B cell (primary cell): ENCODE measurements around the gene TRPM8. TPM values are rescaled to one million over a fixed set of nuclear protein-coding genes. Genes with fewer than 3 reads are reported as not detected.

Source experiments
- ATAC-seq: fragments of 200-7000 bp; cut with Tn5 transposase; one replicate; pipeline ENCODE4 v1.10.0; 2021; ENCODE audit warnings: low read depth, mild to moderate bottlenecking, moderate number of reproducible peaks, moderate library complexity
- CTCF ChIA-PET: fragments of 350-600 bp; sonication (Branson Sonifier 250); formaldehyde crosslinking; loops from one replicate; lab custom pipeline; 2021; ENCODE audit warnings: antibody characterized with exemption, inconsistent platforms; lab: Charles Lee
- POLR2A ChIA-PET: fragments of 350-600 bp; sonication (Branson Sonifier 250); formaldehyde crosslinking; loops from one replicate; lab custom pipeline; 2021; ENCODE audit warnings: antibody characterized with exemption; lab: Charles Lee
- DNase-seq: peaks from one replicate; pipeline ENCODE4 v3.0.0; 2013
- H2AFZ ChIP-seq: 2 replicates; pipeline ENCODE4 v1.6.1; 2012; ENCODE audit warnings: mild to moderate bottlenecking, low read depth, low read length; ENCODE audit not compliant: insufficient read depth, poor library complexity, severe bottlenecking
- H3K27ac ChIP-seq, 2 donors: 1 replicate in 1 of 2; 2 replicates in 1 of 2; pipeline ENCODE4 v1.5.1; 2012 to 2013; ENCODE audit warnings: low read length in 2 of 2, mild to moderate bottlenecking in 2 of 2, moderate library complexity in 1 of 2
- H3K27me3 ChIP-seq, 4 experiments: fragments of 200-600 bp in 1 of 4; sonication (generic) in 1 of 4; replicated peaks in 1 of 4; 1 replicate in 2 of 4; 2 replicates in 2 of 4; pipeline versions ENCODE4 v1.6.1 to v1.7.0; 2013 to 2016; ENCODE audit warnings: low read length in 3 of 4, mild to moderate bottlenecking in 2 of 4, mixed read lengths in 1 of 4, moderate library complexity in 1 of 4; ENCODE audit not compliant: insufficient read depth in 4 of 4, control insufficient read depth in 3 of 4; ENCODE audit errors: control extremely low read depth in 1 of 4
- H3K36me3 ChIP-seq, 2 experiments: replicated peaks in 1 of 2; 1 replicate in 1 of 2; 2 replicates in 1 of 2; pipeline versions ENCODE4 v1.6.1 to v1.7.1; 2013; ENCODE audit warnings: low read length in 1 of 2; ENCODE audit not compliant: insufficient read depth in 2 of 2, control insufficient read depth in 1 of 2; ENCODE audit errors: control extremely low read depth in 1 of 2, extremely low read depth in 1 of 2
- H3K4me1 ChIP-seq, 2 donors: fragments of 200-600 bp in 1 of 2; sonication (generic) in 1 of 2; 1 replicate in 1 of 2; 2 replicates in 1 of 2; pipeline versions ENCODE4 v1.5.1 to v1.6.1; 2013 to 2017; ENCODE audit warnings: low read length in 2 of 2; ENCODE audit not compliant: control insufficient read depth in 2 of 2, insufficient read depth in 2 of 2
- H3K4me2 ChIP-seq: replicated peaks from 2 replicates; pipeline ENCODE3; 2012; ENCODE audit warnings: mild to moderate bottlenecking, low read depth, low read length; ENCODE audit not compliant: poor library complexity, severe bottlenecking
- H3K4me3 ChIP-seq, 5 experiments: fragments of 200-600 bp in 1 of 5; sonication (generic) in 1 of 5; 1 replicate in 3 of 5; 2 replicates in 2 of 5; pipeline versions ENCODE4 v1.5.1 to v1.7.0; 2011 to 2016; ENCODE audit warnings: low read length in 4 of 5, mild to moderate bottlenecking in 4 of 5, low read depth in 2 of 5, control low read depth in 1 of 5, moderate library complexity in 1 of 5; ENCODE audit not compliant: insufficient read depth in 1 of 5; ENCODE audit errors: control extremely low read depth in 1 of 5, extremely low read depth in 1 of 5
- H3K79me2 ChIP-seq: fragments of 200-600 bp; sonication (generic); one replicate; pipeline ENCODE4 v1.6.0; 2016; ENCODE audit warnings: low read length; ENCODE audit not compliant: control insufficient read depth, insufficient read depth
- H3K9ac ChIP-seq: fragments of 200-600 bp; sonication (generic); 2 replicates; pipeline ENCODE4 v1.6.1; 2017; ENCODE audit warnings: mild to moderate bottlenecking, low read length, moderate library complexity
- H3K9me3 ChIP-seq, 3 donors: one replicate each; pipeline versions ENCODE4 v1.6.1 to v1.7.1; 2013; ENCODE audit warnings: low read length in 2 of 3; ENCODE audit not compliant: control insufficient read depth in 2 of 3, insufficient read depth in 1 of 3; ENCODE audit errors: control extremely low read depth in 1 of 3
- H4K20me1 ChIP-seq: 2 replicates; pipeline ENCODE4 v1.6.0; 2012; ENCODE audit warnings: mild to moderate bottlenecking, low read length; ENCODE audit not compliant: insufficient read depth, control insufficient read depth, poor library complexity, severe bottlenecking
- H3K27ac Mint-ChIP-seq: one replicate; pipeline ENCODE4 v1.8.0; 2021; ENCODE audit warnings: mixed read lengths
- H3K27me3 Mint-ChIP-seq: one replicate; pipeline ENCODE4 v1.8.0; 2021; ENCODE audit warnings: mixed read lengths
- H3K4me1 Mint-ChIP-seq: one replicate; pipeline ENCODE4 v1.8.0; 2021; ENCODE audit warnings: mixed read lengths
- H3K4me3 Mint-ChIP-seq: one replicate; pipeline ENCODE4 v1.8.0; 2021; ENCODE audit warnings: mixed read lengths
- H3K9me3 Mint-ChIP-seq: one replicate; pipeline ENCODE4 v1.8.0; 2022; ENCODE audit warnings: mixed read lengths; ENCODE audit not compliant: insufficient read depth
- EZH2 ChIP-seq: IDR thresholded peaks from 2 replicates; pipeline ENCODE4 v1.6.1; 2012; ENCODE audit warnings: borderline replicate concordance, low read depth, mild to moderate bottlenecking, moderate library complexity, low read length; ENCODE audit not compliant: insufficient read depth, poor library complexity, severe bottlenecking
- WGBS: methylation state at CpG from one replicate; pipeline ENCODE4 v1.1.5; 2013; ENCODE audit warnings: missing lambda C conversion rate; ENCODE audit not compliant: insufficient coverage; 5-methylcytosine and 5-hydroxymethylcytosine counted together
- intact Hi-C: fragments of 100-400 bp; cut with micrococcal nuclease; formaldehyde crosslinking; loops from one replicate; pipeline ENCODE4 v1.10.0; 2022
- polyA plus RNA-seq: library from polyadenylated mRNA; depleted of rRNA; stranded (reverse); fragments of >200 nt; gene quantifications from 2 replicates; pipeline ENCODE4 v1.2.3, GENCODE V29; 2012
- total RNA-seq, 2 donors: library from RNA; stranded (reverse); fragments of 120-200 nt in 1 of 2; gene quantifications; 1 replicate in 1 of 2; 2 replicates in 1 of 2; pipeline versions ENCODE4 v1.2.3 to v1.2.4, GENCODE V29; 2013 to 2022

TRPM8 gene
- total and polyA plus RNA-seq, 2 donors (not counting 1 experiment from before 2014, with no cell fraction given) = not detected

DNA sequence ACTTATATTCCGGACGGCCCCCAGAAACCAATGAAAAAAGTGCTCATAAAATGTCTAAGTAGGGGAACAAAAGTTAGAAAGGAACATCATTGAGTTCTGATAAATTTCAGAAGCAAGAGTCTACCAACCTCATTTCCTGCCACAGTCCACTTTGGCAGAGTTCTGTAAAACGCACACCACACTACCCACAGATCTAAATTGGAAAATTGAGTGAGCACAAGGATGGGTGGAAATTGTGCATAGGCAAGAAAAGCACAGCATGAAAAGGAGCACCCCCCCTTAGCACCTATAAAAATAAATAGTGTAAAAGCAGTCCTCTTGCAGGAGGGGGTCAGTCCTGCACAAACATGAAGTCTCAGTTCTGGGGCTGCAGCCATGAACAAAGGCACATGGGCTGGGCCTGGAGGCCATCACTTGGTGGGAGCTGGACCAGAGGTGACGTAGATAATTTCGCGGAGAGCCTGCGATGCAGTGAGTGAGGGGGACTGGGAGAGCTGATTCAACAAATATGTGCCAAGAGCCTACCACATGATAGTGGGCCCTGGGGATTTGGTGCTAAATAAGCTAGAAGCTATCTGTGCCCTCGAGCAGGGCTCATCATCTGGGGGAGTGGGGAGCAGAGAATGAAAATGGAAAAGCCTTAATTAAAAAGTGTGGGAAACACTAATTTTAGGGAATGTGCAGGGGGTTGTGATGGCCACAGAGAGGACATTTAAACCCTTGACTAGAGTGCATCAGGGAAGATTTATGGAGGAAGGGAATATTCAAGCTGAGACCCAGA lies 84.4 kb downstream of the TRPM8 start:
- H2AFZ ChIP-seq = no peak overlapping the region
- no peak overlapping the region for H3K4me3 ChIP-seq
- no peaks in the 10 kb centered on the region for H3K79me2 ChIP-seq
- H3K36me3 ChIP-seq = no peaks in the 10 kb centered on the region
- H3K27ac ChIP-seq = no peak overlapping the region
- H3K27ac Mint-ChIP-seq = no peak overlapping the region
- H3K4me1 ChIP-seq = no peaks in the 10 kb centered on the region
- H3K9me3 ChIP-seq = no peaks in the 10 kb centered on the region
- no peak overlapping the region for H3K4me3 Mint-ChIP-seq
- H3K9ac ChIP-seq = no peak overlapping the region
- H3K27me3 ChIP-seq = peaks cover 0 to 5% (median 2%) of the 10 kb centered on the region in 4 experiments
- H3K4me1 Mint-ChIP-seq = no peaks in the 10 kb centered on the region
- no peaks in the 10 kb centered on the region for H3K9me3 Mint-ChIP-seq
- peaks cover 27% of the 10 kb centered on the region for H3K27me3 Mint-ChIP-seq
- no peak for DNase-seq
- POLR2A ChIA-PET = no interaction called here
- no peak overlapping the region for H3K4me2 ChIP-seq
- CTCF ChIA-PET = no interaction called here
- TF ChIP-seq EZH2 = no peak
- no peaks in the 10 kb centered on the region for H4K20me1 ChIP-seq
- WGBS = 80% methylated on average over 5 of the region's 8 CpGs
- ATAC-seq = no peak
- intact Hi-C loops = no loop called here

DNA sequence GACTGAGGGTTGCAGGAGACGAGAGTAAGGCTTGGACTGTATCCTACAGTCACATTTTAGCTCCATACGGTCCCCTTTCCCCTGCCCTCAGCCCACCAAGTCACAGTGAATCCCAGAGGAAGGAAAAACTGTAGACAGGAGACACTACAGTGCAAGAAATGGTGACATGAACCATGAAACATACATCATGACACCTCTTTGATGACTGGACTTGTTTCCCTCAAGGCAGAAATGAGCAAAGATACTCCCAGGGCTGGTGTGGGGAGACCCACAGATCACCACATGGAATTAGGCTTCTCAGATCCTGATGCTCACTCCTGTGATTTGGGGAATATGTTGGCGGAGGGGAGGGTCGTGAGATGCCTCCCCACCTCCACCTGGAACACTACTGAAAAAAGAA lies 85.1 kb downstream of the TRPM8 start:
- Mint-ChIP-seq H3K9me3 (no peaks in the 10 kb centered on the region), H3K27ac (no peak overlapping the region), H3K27me3 (peaks cover 27% of the 10 kb centered on the region), H3K4me3 (no peak overlapping the region), H3K4me1 (no peaks in the 10 kb centered on the region)
- intact Hi-C loops = no loop called here
- no peak overlapping the region for H3K4me2 ChIP-seq
- H3K79me2 ChIP-seq = no peaks in the 10 kb centered on the region
- peaks cover 0 to 5% (median 2%) of the 10 kb centered on the region in 4 experiments for H3K27me3 ChIP-seq
- ATAC-seq (no peak), DNase-seq (no peak)
- H3K9me3 ChIP-seq = no peaks in the 10 kb centered on the region
- H2AFZ ChIP-seq = no peak overlapping the region
- no peak overlapping the region for H3K27ac ChIP-seq
- no CpG with 5 or more reads among the region's 4 CpGs for WGBS
- H4K20me1 ChIP-seq = no peaks in the 10 kb centered on the region
- no peaks in the 10 kb centered on the region for H3K36me3 ChIP-seq
- no peak overlapping the region for H3K9ac ChIP-seq
- TF ChIP-seq EZH2 = no peak
- POLR2A ChIA-PET = no interaction called here
- no peaks in the 10 kb centered on the region for H3K4me1 ChIP-seq
- H3K4me3 ChIP-seq = no peak overlapping the region
- CTCF ChIA-PET = no interaction called here
